ENCODE data around the gene PAX8.

The PAX8 gene

GRCh38 chr2:113167115-113167932 is 111.4 kb downstream of the PAX8 start:
- DNase-seq (ENCODE audit: low spot score) = peak; percentile 47

GRCh38 chr2:113166187-113166645 is 112.5 kb downstream of the PAX8 start:
- DNase-seq (ENCODE audit: low spot score) = no peak
